Measurements from ENCODE around the gene PTPRQ.

GRCh38 chr12:80643961-80644360 lies 199.9 kb downstream of the PTPRQ start:
- no peak for TF ChIP-seq RCOR1 (IDR thresholded peaks at IDR 0.05; ENCODE audit: low read depth, low read length)
- TF ChIP-seq CHD2 (IDR thresholded peaks at IDR 0.05; ENCODE audit: low read length, partially characterized antibody), result no peak
- TF ChIP-seq EP300 (IDR thresholded peaks at IDR 0.05), result no peak
- TF ChIP-seq RNF2 (IDR thresholded peaks at IDR 0.05; ENCODE audit: borderline replicate concordance, low read depth), result no peak
- TF ChIP-seq EHMT2 (IDR thresholded peaks at IDR 0.05; ENCODE audit: low read depth), result no peak
- TF ChIP-seq CTCF (IDR thresholded peaks at IDR 0.05), result no peak
- no peak for TF ChIP-seq BCL3 (IDR thresholded peaks at IDR 0.05)
- TF ChIP-seq POLR2A (IDR thresholded peaks at IDR 0.05; ENCODE audit: low read length), result no peak
- TF ChIP-seq JUNB (IDR thresholded peaks at IDR 0.05), result no peak
- no peak for TF ChIP-seq RFX5 (IDR thresholded peaks at IDR 0.05)
- TF ChIP-seq RAD21 (conservative IDR thresholded peaks at IDR 0.05 in 1 of 2, IDR thresholded peaks at IDR 0.05 in 1 of 2), result no peak
- TF ChIP-seq RARB (CRISPR knock-in tag; IDR thresholded peaks at IDR 0.05), result no peak
- no peak for TF ChIP-seq ESRRA (IDR thresholded peaks at IDR 0.05; ENCODE audit: borderline replicate concordance, low read length)
